Measurements from ENCODE around the gene OR4D2.

GRCh38 chr17:58181796-58182195 is 15.0 kb downstream of the OR4D2 start:
- TF ChIP-seq CTCF (IDR thresholded peaks at IDR 0.05) (no peak), ZFX (IDR thresholded peaks at IDR 0.05; ENCODE audit: borderline replicate concordance) (no peak)

Measured in 22Rv1 (cell line).